Erythroblast (primary cell): ENCODE measurements around the gene CORO2A.

Experiments used
- DNase-seq, 2 experiments: peaks; one replicate each; lab custom pipeline; 2025; lab: John Stamatoyannopoulos, UW
- GATA1 ChIP-seq: IDR thresholded peaks from 2 replicates; pipeline ENCODE4 v1.6.1; 2011; ENCODE audit warnings: low read depth, mild to moderate bottlenecking, control low read depth, low read length, moderate library complexity
- POLR2A ChIP-seq: IDR thresholded peaks from 2 replicates; pipeline ENCODE4 v1.6.1; 2011; ENCODE audit warnings: mild to moderate bottlenecking, low read length

Gene CORO2A

DNA sequence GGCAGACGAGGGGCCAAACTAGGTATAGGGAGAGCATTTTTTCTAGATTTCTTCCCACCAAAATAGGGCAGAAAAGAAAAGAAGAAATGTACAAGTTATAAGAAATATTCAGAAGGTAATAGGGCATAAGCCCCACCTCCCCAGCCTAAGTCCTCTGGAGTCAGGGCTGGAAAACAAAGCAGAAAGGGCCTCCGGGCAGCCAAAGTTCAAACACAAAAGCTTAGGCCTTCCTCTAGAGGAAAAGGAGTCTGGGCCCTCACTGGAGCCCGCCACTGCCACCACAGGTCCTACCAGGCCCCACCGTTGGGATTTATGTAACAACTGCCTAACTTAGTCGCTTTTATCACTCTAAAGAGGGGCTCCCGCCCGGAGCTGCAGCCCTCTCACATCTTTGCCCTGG lies 35.4 kb upstream of the CORO2A start:
- TF ChIP-seq GATA1, result no peak
- no peak for TF ChIP-seq POLR2A
- no peak for DNase-seq

- no peak for DNase-seq
- no peak for TF ChIP-seq GATA1
- no peak for TF ChIP-seq POLR2A
Measured at GRCh38 chr9:98226957-98227356, 34.5 kb upstream of the CORO2A start.

DNA sequence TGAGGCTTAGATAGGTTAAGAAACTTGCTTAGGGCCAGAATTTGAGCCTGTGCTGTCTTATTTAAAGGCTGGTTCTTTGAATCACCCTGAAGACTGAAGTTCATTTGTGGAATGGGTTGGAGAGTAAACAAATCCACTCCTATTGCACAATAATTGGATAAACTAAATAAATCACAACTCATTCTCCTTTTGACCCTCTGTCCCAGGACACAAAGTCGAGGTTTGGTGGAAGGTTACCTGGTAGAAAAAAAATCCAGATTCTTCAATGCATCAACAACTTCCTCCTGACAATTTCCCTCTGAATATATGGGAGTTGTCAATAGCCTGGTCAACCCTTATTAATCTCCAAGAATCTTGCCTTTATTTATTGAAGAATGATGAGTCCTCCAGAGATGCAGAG lies 34.1 kb upstream of the CORO2A start:
- DNase-seq, result no peak
- TF ChIP-seq POLR2A (no peak), GATA1 (no peak)

DNA sequence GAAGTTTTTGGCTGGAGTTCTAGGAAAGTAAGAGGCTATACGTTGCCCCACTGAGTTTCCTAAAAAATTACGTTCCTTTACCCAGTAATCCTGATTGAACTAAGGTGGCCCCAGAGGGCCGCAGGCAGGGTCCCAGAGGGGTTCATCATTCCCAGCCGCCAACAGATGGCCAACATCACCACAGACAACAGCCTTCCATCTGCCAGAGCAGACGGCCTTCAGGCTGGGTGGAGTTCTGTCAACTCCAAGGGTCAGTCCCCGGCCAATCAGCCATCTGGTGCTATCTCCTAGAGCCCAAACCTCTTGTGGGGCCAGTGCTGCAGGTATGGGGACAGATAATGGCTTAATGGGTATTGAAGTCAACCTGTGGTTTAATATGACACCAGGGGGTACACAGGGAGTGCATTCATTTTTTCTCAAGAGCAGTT lies 32.6 kb upstream of the CORO2A start:
- peak; percentile 68 for TF ChIP-seq GATA1
- TF ChIP-seq POLR2A, result no peak
- DNase-seq, result peak; percentile 79 to 96

GRCh38 chr9:98222885-98223691 lies 30.7 kb upstream of the CORO2A start:
- no peak for DNase-seq
- TF ChIP-seq POLR2A (no peak), GATA1 (no peak)

- no peak for DNase-seq
Measured at GRCh38 chr9:98220911-98221310, 28.5 kb upstream of the CORO2A start.

GRCh38 chr9:98219794-98220370 lies 27.4 kb upstream of the CORO2A start:
- TF ChIP-seq POLR2A (no peak), GATA1 (no peak)
- DNase-seq, result no peak

More at GRCh38 chr9:98220911-98221310, 28.5 kb upstream of the CORO2A start:
- TF ChIP-seq POLR2A, result no peak
- TF ChIP-seq GATA1, result no peak

DNA sequence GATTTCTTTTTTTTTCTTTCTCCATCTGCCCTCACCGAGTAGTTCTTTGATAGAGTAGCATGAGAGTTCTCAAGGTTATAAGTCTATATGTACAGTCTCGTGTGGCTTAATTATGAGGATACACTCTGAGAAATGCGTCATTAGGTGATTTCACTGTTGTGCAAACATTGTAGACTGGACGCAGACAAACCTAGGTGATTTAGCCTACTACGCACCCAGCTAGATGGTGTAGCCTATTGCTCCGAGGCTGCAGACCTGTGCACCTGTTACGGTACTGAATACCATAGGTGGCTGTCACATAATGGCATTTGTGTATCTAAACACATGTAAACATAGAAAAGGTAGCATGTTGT lies 26.9 kb upstream of the CORO2A start:
- TF ChIP-seq GATA1, result no peak
- no peak for TF ChIP-seq POLR2A
- no peak for DNase-seq

DNA sequence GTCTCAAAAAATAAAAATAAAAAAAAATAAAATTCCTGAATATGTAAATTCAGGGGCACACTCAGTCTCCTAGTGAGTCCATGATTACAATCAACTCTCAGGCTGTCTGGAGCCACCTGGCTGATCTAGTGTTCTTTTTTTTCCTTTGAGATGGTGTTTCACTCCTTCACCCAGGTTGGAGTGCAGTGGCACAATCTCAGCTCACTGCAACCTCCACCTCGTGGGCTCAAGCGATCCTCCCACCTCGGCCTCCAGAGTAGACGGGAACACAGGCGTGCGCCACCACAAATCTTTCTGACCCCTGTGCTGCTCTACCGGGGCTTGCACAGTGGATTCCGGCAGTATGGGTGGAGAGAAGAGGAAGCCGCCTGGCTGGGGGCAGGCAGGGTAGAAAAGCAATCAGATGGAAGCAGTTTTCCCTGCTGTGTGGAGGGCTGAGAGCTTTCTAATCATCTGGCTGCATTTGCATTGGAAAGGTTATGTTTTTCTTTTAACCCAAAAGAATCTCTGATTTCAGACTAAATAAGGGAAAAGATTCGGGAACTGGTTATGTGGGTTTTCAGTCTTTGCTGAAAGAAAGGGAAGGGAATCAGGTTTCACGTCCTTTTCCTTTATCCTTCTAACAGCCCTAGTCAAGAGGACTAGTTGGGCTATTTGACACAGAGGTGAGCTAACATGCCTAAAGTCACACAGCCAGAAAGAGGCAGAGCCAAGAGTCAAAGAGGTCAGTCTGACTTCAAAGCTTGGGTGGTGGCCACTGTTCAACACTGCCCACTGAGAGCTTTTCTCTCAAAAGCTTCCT lies 26.3 kb upstream of the CORO2A start:
- DNase-seq, result no peak
- TF ChIP-seq GATA1 (no peak), POLR2A (no peak)

DNA sequence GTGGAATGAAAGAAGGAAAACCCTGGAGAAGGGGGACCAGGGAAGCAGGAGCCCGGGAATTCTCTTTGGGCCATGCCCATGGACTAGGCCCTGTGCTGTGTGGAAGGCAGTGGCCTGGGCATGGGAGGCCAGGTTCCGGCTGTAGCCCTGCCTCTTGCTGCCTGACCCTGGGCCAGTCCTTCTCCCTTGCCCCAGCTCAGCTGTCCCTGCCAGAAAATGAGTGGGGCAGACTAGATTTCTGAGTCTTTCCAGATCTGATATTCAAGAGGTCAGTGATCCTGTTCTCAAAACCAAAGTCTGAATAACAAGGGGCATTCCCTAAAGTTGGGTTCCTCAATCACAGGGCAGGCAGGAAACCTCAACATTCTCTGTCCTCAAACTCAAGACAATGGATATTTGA lies 24.8 kb upstream of the CORO2A start:
- TF ChIP-seq POLR2A, result no peak
- DNase-seq, result no peak

GRCh38 chr9:98216391-98216790 lies 24.0 kb upstream of the CORO2A start:
- no peak for TF ChIP-seq GATA1
- TF ChIP-seq POLR2A, result no peak
- no peak for DNase-seq

- no peak for TF ChIP-seq GATA1
- no peak for TF ChIP-seq POLR2A
- DNase-seq, result peak; percentile 19 to 25
Measured at GRCh38 chr9:98215821-98216220, 23.4 kb upstream of the CORO2A start.

- DNase-seq, result no peak
- TF ChIP-seq GATA1, result no peak
- TF ChIP-seq POLR2A, result no peak
Measured at GRCh38 chr9:98215271-98215670, 22.8 kb upstream of the CORO2A start.

DNA sequence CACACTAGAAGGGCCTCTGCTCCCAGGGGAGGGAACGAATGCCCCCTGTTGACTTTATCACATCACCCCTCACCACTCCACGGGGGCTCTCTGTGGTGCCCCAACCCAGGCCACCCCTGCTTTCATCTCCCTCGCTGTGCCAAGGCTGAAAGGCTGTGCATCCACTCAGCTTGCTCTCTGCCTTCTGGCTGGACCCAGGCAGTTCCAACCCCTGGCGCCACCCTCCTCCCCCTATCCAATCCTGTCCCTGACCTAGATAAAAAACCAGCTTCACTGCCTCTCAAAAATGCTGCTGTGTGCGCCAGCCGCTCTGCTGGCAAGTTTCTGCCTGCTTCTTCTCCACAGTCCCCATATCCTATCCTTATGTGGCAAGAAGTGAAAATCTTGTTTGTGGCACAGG lies 22.4 kb upstream of the CORO2A start:
- no peak for DNase-seq
- TF ChIP-seq POLR2A, result no peak
- TF ChIP-seq GATA1, result no peak
